Rectal smooth muscle tissue (tissue), 1 donor: ENCODE results near the gene ST6GALNAC6.

Experiments
- H3K27ac ChIP-seq: one replicate; pipeline ENCODE4 v1.7.0; 2013; ENCODE audit warnings: low read depth, low read length, inconsistent platforms
- H3K27me3 ChIP-seq: one replicate; pipeline ENCODE4 v1.7.0; 2013; ENCODE audit warnings: low read length; ENCODE audit not compliant: control insufficient read depth, insufficient read depth
- H3K36me3 ChIP-seq: one replicate; pipeline ENCODE4 v1.7.0; 2013; ENCODE audit warnings: low read length; ENCODE audit not compliant: control insufficient read depth, insufficient read depth
- H3K4me1 ChIP-seq: one replicate; pipeline ENCODE4 v1.7.0; 2013; ENCODE audit warnings: low read length; ENCODE audit not compliant: control insufficient read depth, insufficient read depth
- H3K4me3 ChIP-seq: one replicate; pipeline ENCODE4 v1.7.0; 2013; ENCODE audit warnings: low read length
- H3K9ac ChIP-seq: one replicate; pipeline ENCODE4 v1.7.0; 2013; ENCODE audit warnings: low read length

Gene ST6GALNAC6

DNA sequence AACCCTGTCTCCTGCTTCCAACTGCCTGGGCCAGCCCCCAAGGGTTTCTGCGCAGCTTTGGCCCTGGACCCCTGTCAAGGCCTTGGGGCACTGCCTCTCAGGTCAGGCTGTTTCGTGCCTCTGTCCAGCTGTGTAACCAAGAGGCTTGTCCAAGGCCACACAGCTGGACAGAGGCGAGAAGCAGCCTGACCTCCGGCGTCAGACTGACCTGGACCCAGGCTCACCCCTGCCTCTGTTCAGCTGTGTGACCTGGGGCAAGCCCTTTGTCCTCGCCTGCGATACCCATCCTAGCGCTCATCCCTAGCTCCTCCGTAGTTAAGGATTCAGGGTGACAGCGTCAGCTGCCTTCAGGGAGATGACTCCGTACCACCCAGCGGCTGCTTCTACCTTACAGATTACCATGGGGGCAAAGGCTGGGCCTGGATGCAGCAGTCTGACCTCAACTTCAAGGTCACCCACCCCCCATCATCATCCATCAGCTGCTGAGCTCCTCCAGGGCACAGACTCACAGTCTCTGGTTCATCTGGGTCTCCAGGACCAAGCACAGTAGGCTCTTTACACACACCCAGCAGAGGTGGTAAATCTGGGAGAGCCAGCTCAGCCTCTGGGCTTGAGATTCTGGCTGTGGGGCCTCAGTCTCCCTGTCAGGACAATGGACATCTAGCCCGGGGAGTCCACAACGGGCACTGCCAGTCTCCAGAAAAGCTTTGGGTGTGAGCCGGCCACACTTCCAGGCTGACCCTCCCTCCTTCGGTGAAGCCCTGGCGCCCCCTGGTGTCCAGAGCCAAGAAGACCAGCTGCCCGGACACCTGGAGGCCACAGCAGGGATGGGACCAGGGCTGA, 29.9 kb downstream of the ST6GALNAC6 start:
- H3K27me3 ChIP-seq: no peaks in the 10 kb centered on the region
- no peak overlapping the region for H3K9ac ChIP-seq
- no peak overlapping the region for H3K4me3 ChIP-seq
- no peak overlapping the region for H3K27ac ChIP-seq
- H3K36me3 ChIP-seq: peaks cover 27% of the 10 kb centered on the region
- H3K4me1 ChIP-seq: peaks cover 11% of the 10 kb centered on the region

DNA sequence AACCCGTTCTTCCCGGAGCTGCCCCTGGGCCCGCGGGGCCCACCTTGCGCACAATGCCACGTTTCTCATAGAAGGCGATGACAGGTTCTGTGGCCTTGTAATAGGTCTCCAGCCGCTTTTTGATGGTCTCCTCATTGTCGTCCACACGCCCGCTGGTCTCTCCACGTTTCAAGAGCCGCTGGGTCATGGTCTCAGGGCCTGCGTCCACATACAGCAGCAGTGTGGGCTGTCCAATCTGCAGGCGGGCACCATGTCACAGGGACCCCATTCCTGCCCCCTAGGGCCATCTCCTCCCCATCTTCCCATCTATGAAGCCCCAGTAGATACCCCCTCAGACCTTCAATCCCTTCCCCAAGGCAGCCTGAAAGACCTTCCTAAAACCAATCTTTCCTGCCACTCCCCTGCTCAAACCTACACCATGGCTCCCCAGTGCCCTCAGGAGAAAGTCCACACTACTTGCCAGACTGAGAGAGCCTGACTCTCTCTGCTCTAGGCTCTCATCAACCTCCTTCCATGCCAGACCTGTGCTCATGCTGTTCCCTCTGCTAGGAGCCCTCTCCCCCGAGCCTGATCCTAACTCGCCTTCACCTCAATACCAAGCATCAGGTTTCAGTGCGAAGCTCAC, 31.0 kb downstream of the ST6GALNAC6 start:
- Histone ChIP-seq H3K9ac (no peak overlapping the region), H3K4me3 (no peak overlapping the region), H3K4me1 (no peaks in the 10 kb centered on the region), H3K27me3 (no peaks in the 10 kb centered on the region), H3K27ac (no peak overlapping the region), H3K36me3 (peaks cover 27% of the 10 kb centered on the region)

DNA sequence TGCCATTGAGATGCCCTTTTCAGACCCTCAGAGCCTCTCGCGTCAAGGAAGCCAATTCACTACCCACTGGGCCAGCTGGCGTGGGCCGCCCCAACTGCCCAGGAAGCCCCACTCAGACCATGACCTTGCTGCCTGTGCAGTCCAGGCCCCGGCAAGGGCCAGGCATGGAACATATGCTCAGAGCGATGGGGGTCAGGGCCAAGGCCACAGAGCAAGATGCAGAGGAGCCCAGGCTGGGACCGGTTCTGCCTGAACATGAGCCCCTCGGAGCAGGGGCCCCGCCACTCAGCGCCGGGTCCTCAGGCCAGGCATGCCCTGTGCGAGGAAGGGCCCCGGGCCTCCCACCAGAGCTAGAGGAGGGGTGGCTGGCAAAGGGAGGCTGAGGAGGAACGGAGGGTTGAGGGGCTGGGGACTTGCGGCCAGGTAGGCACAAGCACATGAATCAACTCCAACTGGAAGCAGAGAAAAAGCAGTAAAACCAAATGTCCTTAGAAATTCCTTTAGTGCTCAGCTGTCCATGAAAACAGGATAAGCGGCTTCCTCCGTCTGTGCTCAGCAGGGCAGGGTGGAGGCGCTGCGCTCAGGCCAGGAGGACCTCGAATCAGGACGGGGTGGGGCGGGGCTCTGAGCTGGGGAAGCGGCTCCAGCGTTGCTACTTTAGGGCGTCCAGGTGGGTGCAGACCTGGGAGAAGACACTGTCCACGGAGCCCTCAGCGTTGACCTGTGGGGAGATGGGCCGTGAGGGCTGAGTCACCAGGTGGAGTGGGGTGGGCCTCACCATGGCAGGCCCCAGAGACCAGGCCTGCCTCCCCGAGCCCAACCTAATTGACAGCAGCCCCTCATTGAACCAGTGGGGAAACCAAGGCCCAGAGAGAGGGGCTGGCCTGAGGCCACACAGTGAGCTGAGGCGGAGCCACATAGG, 31.8 kb downstream of the ST6GALNAC6 start:
- no peaks in the 10 kb centered on the region for H3K27me3 ChIP-seq
- peaks cover 27% of the 10 kb centered on the region for H3K36me3 ChIP-seq
- no peak overlapping the region for H3K4me3 ChIP-seq
- no peak overlapping the region for H3K27ac ChIP-seq
- no peaks in the 10 kb centered on the region for H3K4me1 ChIP-seq
- H3K9ac ChIP-seq: no peak overlapping the region

DNA sequence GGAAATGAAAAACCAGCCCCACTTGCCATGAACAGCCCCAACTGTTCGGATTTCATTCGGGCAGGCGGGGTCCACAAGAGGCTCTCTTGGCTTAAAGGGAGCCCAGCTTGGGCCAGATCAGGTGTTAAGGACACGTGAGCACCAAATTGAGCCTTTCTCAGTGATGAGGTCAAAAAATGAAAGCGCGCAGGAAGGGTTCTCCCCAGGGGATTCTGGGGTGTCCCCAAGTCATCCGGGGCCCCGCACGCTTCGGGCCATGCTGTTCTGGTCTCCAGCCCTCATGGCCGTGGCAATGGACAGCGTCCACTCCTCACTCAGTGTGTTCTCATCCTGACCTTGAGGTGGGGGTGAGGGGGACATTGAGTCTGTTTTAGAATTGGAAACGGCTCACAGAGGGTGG, 32.9 kb downstream of the ST6GALNAC6 start:
- H3K27ac ChIP-seq: no peak overlapping the region
- no peaks in the 10 kb centered on the region for H3K4me1 ChIP-seq
- H3K36me3 ChIP-seq: peaks cover 24% of the 10 kb centered on the region
- H3K27me3 ChIP-seq: no peaks in the 10 kb centered on the region
- no peak overlapping the region for H3K4me3 ChIP-seq
- no peak overlapping the region for H3K9ac ChIP-seq

DNA sequence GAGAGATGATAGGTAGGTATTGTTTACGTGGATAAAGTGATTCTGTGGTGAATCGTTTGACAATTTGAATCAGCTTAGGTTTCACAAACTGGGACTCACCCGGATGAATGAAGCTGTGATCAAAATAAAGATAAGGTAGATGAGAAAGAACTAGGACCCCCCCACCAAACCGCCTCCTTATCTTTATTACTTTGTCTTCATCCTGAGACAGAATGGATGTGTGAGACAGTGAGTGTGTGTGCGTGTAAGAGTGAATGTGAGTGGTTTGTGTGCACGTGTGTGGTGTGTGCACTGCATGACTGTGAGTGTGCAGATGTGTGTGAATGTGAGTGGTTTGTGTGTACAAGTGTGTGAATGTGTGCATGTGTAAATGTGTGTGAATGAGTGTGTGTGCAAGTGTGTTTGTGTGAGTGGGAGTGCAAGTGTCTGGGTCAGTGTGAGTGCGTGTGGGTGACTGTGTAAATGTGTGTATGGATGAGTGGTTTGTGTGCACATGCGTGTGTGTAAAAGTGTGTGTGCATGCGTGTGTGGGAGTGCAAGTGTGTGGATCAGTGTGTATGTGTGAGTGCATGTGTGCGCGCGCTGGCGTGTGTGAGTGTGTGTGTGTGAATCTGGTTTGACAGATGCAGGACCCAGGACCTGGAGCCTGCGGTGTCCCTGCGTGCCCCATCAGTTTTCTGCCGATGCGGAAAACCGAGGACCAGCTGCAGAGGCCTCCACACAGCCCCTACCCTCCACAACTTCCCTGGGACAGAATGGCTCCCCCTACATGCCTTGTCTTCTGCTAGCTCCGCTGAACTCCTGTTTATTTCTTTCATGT, 33.5 kb downstream of the ST6GALNAC6 start:
- no peaks in the 10 kb centered on the region for H3K27me3 ChIP-seq
- no peaks in the 10 kb centered on the region for H3K4me1 ChIP-seq
- no peak overlapping the region for H3K9ac ChIP-seq
- peaks cover 19% of the 10 kb centered on the region for H3K36me3 ChIP-seq
- H3K4me3 ChIP-seq: no peak overlapping the region
- no peak overlapping the region for H3K27ac ChIP-seq

DNA sequence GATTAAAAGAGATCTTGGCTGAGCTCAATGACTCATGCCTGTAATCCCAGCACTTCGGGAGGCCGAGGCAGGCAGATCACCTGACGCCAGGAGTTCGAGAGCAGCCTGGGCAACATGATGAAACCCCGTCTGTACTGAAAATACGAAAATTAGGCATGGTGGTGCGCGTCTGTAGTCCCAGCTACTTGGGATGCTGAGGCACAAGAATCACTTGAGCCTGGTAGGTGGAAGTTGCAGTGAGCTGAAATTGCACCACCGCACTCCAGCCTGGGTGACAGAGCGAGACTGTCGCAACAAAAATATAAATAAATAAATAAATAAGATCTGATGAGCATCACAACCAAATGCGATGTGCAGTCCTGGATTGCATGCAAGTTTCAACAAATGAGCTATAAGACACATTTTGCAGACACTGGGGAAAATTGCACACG, 36.2 kb downstream of the ST6GALNAC6 start:
- no peak overlapping the region for H3K27ac ChIP-seq

DNA sequence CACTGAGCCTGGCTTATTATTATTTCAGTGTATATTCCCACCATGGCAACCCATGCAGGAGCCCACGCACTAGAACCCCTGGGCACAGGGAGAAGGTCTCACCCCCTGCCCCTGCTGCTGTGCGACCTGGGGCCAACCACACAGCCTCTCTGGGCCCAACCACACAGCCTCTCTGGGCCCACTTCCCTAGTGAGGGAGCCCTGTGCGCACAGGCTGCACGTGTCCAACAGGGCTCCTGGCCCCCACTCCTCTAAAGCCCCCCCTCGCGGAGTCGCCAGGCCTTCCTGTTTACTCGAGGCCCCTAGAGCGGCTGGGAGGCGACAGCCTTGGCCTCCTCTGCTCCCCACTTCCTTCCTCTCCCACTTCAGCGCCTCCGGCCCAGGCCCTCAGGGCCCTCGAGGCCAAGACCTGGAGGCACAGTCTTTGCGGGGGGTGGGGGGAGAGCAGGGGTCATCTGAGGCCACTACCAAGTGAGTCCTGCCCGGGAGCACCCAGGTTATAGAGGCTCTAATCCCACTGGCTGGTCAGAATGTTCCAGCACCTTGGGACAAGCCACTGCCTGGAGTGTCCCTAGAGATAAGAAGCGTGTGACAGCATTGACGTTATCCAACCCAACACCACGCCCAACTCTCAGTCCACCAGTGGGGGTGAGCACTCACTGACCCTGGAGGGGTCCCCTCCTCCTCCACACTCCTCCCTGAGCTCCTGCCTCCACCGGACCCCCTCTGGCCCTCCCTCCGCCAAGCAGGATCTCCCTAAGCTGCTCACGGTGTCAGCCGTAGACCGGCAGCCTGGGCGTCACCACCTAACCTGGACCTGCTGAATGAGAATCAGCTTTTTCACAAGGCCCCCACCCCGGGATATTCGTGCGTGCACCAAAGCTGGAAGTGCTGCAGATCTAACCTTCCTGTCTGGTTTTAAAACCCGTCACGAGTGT, 37.1 kb downstream of the ST6GALNAC6 start:
- Histone ChIP-seq H3K4me3 (no peak overlapping the region), H3K9ac (no peak overlapping the region)

More for the DNA sequence above, 36.2 kb downstream of the ST6GALNAC6 start:
- no peaks in the 10 kb centered on the region for H3K4me1 ChIP-seq
- no peak overlapping the region for H3K4me3 ChIP-seq
- no peaks in the 10 kb centered on the region for H3K27me3 ChIP-seq
- H3K36me3 ChIP-seq: peaks cover 7% of the 10 kb centered on the region
- no peak overlapping the region for H3K9ac ChIP-seq

DNA sequence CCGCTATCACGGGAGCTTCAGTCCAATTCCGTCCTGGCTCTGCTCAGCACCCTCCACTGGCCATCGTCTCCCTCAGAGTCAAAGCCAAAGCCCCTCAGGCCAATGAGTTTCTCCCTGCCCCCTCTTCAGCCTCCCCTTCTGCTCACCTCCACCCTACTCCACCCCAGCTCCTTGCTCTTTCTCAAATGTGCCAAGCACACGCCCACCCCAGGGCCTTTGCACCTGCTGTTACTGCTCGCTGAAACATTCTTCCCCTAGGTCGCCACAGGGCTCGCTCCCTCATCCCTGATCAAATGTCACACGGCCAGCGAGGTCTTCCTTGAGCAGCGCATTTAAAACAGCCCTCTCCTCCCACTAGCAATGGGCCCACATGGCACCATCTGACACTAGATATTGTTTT, 38.6 kb downstream of the ST6GALNAC6 start:
- Histone ChIP-seq H3K9ac (no peak overlapping the region), H3K4me3 (no peak overlapping the region), H3K36me3 (peaks cover 1% of the 10 kb centered on the region), H3K27ac (no peak overlapping the region), H3K27me3 (no peaks in the 10 kb centered on the region), H3K4me1 (no peaks in the 10 kb centered on the region)

More for the DNA sequence above, 37.1 kb downstream of the ST6GALNAC6 start:
- H3K27ac ChIP-seq: peak overlapping the region; percentile 18
- no peaks in the 10 kb centered on the region for H3K27me3 ChIP-seq
- H3K4me1 ChIP-seq: no peaks in the 10 kb centered on the region
- peaks cover 3% of the 10 kb centered on the region for H3K36me3 ChIP-seq

DNA sequence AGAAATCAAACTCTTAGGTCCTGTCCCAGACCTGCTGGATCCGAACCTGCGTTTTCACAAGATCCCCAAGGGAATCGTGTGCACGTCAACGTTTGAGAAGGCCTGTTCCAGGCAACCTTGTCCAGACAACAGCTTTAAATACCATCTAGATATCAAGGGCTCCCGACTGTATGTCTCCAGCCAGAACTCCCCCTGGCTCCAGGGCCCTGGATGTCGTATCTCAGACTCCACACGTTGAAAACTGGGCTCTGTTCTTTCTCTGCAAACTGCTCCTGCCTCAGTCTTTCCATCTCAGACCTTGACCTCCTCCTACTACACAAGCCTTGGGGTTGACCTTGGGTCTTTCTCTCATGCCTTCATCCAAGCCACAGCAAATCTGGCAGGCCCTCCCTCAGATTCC, 39.1 kb downstream of the ST6GALNAC6 start:
- no peak overlapping the region for H3K27ac ChIP-seq
- no peaks in the 10 kb centered on the region for H3K4me1 ChIP-seq
- H3K4me3 ChIP-seq: no peak overlapping the region
- no peak overlapping the region for H3K9ac ChIP-seq
- H3K36me3 ChIP-seq: no peaks in the 10 kb centered on the region
- no peaks in the 10 kb centered on the region for H3K27me3 ChIP-seq

DNA sequence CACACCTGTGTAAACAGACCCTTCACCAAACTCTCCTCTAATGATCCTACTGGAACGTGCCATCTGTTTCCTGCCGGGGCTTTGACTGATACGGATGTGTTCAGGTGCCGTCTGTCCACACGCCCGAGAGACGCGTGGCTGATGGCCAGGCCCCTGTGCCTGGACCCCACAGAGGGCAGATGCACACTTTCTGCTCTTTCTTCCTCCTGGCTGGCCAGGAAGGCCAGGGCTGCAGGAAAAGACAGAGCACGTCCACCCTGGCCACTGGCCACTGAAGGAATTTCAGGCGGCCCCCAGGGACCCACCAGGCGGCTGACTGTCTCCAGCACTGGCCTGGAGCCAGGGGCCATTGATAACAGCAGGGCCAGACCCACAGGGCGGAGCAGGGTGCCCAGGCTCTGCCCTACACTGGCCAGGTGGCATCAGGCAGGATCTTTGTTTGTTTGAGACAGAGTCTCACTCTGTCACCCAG, 41.3 kb downstream of the ST6GALNAC6 start:
- Histone ChIP-seq H3K4me1 (no peaks in the 10 kb centered on the region), H3K36me3 (no peaks in the 10 kb centered on the region), H3K27ac (no peak overlapping the region), H3K4me3 (no peak overlapping the region), H3K9ac (no peak overlapping the region), H3K27me3 (no peaks in the 10 kb centered on the region)

DNA sequence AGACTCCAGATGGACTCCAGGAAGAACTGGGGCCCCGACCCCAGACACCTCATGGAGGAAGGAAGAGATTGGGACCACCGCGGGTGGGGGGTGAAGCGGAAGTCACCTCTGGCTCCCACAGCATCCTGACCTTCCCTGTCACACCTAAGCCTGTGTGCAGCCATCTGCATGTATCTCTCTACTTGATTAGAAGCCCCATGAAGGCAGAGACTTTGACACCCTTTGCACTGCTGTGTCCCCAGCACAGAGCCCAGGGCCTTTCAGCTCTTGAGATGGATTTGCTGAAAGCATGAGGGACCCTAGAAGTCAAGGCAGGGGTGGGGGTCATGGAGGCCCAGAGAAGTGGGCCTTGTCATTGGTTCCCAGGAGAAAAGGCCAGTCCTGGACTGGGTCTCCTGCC, 42.1 kb downstream of the ST6GALNAC6 start:
- Histone ChIP-seq H3K36me3 (no peaks in the 10 kb centered on the region), H3K4me1 (no peaks in the 10 kb centered on the region), H3K27me3 (no peaks in the 10 kb centered on the region), H3K27ac (no peak overlapping the region), H3K9ac (no peak overlapping the region), H3K4me3 (no peak overlapping the region)
